Measurements from ENCODE around the gene SLC12A3.

The SLC12A3 gene

GRCh38 chr16:56855946-56856345, 9.1 kb upstream of the SLC12A3 start:
- no peaks in the 10 kb centered on the region for H3K79me2 ChIP-seq (ENCODE audit: low read length)
- TF ChIP-seq, protein P1, sequence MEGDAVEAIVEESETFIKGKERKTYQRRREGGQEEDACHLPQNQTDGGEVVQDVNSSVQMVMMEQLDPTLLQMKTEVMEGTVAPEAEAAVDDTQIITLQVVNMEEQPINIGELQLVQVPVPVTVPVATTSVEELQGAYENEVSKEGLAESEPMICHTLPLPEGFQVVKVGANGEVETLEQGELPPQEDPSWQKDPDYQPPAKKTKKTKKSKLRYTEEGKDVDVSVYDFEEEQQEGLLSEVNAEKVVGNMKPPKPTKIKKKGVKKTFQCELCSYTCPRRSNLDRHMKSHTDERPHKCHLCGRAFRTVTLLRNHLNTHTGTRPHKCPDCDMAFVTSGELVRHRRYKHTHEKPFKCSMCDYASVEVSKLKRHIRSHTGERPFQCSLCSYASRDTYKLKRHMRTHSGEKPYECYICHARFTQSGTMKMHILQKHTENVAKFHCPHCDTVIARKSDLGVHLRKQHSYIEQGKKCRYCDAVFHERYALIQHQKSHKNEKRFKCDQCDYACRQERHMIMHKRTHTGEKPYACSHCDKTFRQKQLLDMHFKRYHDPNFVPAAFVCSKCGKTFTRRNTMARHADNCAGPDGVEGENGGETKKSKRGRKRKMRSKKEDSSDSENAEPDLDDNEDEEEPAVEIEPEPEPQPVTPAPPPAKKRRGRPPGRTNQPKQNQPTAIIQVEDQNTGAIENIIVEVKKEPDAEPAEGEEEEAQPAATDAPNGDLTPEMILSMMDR (IDR thresholded peaks at IDR 0.05; ENCODE audit: low read depth, low read length): no peak
- TF ChIP-seq EZH2phosphoT487 (IDR thresholded peaks at IDR 0.05; ENCODE audit: low read depth): no peak
- H2AFZ ChIP-seq (ENCODE audit: low read depth, low read length): no peak overlapping the region
- H3K9ac ChIP-seq (ENCODE audit: low read length): no peak overlapping the region
- no peaks in the 10 kb centered on the region for H3K36me3 ChIP-seq (replicated peaks; ENCODE audit: low read depth, low read length)
- H3K9me3 ChIP-seq (ENCODE audit: insufficient read depth, low read length): no peaks in the 10 kb centered on the region
- H3K4me2 ChIP-seq (ENCODE audit: low read length): no peak overlapping the region
- H4K20me1 ChIP-seq (ENCODE audit: insufficient read depth, low read length): no peaks in the 10 kb centered on the region
- H3K27me3 ChIP-seq (ENCODE audit: low read depth, low read length): no peaks in the 10 kb centered on the region
- H3K27ac ChIP-seq (ENCODE audit: low read length): no peak overlapping the region
- no peak overlapping the region for H3K4me3 ChIP-seq (ENCODE audit: low read length)
- H3K4me1 ChIP-seq (ENCODE audit: low read length): peaks cover 45% of the 10 kb centered on the region

GRCh38 chr16:56856876-56857447, 8.0 kb upstream of the SLC12A3 start:
- H3K36me3 ChIP-seq (replicated peaks; ENCODE audit: low read depth, low read length): no peaks in the 10 kb centered on the region
- H3K4me3 ChIP-seq (ENCODE audit: low read length): no peak overlapping the region
- no peaks in the 10 kb centered on the region for H3K27me3 ChIP-seq (ENCODE audit: low read depth, low read length)
- TF ChIP-seq, protein P1 (IDR thresholded peaks at IDR 0.05; ENCODE audit: low read depth, low read length): no peak
- no peak for TF ChIP-seq EZH2phosphoT487 (IDR thresholded peaks at IDR 0.05; ENCODE audit: low read depth)
- H3K4me1 ChIP-seq (ENCODE audit: low read length): peaks cover 55% of the 10 kb centered on the region
- H3K9me3 ChIP-seq (ENCODE audit: insufficient read depth, low read length): no peaks in the 10 kb centered on the region
- no peaks in the 10 kb centered on the region for H4K20me1 ChIP-seq (ENCODE audit: insufficient read depth, low read length)
- no peak overlapping the region for H3K4me2 ChIP-seq (ENCODE audit: low read length)
- H3K79me2 ChIP-seq (ENCODE audit: low read length): no peaks in the 10 kb centered on the region
- H2AFZ ChIP-seq (ENCODE audit: low read depth, low read length): no peak overlapping the region
- no peak overlapping the region for H3K27ac ChIP-seq (ENCODE audit: low read length)
- no peak overlapping the region for H3K9ac ChIP-seq (ENCODE audit: low read length)

DNA sequence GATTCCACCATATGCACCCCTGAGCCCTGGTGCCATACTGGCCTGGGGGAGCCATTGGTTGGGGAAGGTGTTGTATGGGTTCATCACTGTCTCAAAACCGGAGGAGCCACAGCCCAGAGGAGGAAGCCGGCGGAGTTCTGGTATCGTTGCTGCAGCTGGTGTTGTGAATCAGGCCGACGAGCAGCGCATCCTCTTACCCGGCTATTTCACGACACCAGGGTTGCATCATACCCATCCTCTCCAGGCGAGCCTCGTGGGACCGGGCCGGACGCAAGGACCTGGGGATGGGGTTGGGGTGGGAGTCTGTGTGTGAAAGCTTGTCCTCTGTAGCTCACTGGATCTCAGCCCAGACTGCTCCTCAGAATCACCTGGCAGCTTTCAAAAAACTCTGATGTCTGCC, 6.6 kb upstream of the SLC12A3 start:
- H3K4me2 ChIP-seq (ENCODE audit: low read length): peak overlapping the region; percentile 63
- H3K27me3 ChIP-seq (ENCODE audit: low read depth, low read length): no peaks in the 10 kb centered on the region
- TF ChIP-seq, protein P1 (IDR thresholded peaks at IDR 0.05; ENCODE audit: low read depth, low read length): no peak
- peak overlapping the region; percentile 49; the same call in 1 of the 2 replicates for H3K9ac ChIP-seq (ENCODE audit: low read length)
- H3K4me3 ChIP-seq (ENCODE audit: low read length): peak overlapping the region; percentile 42
- H3K36me3 ChIP-seq (replicated peaks; ENCODE audit: low read depth, low read length): no peaks in the 10 kb centered on the region
- H3K79me2 ChIP-seq (ENCODE audit: low read length): no peaks in the 10 kb centered on the region
- peak overlapping the region; percentile 72 for H2AFZ ChIP-seq (ENCODE audit: low read depth, low read length)
- H3K4me1 ChIP-seq (ENCODE audit: low read length): peaks cover 60% of the 10 kb centered on the region
- no peaks in the 10 kb centered on the region for H4K20me1 ChIP-seq (ENCODE audit: insufficient read depth, low read length)
- no peaks in the 10 kb centered on the region for H3K9me3 ChIP-seq (ENCODE audit: insufficient read depth, low read length)
- peak overlapping the region; percentile 12; the same call in 1 of the 2 replicates for H3K27ac ChIP-seq (ENCODE audit: low read length)

GRCh38 chr16:56859636-56860035, 5.4 kb upstream of the SLC12A3 start:
- Histone ChIP-seq H3K79me2 (ENCODE audit: low read length) (no peaks in the 10 kb centered on the region), H3K4me1 (ENCODE audit: low read length) (peaks cover 60% of the 10 kb centered on the region), H3K4me3 (ENCODE audit: low read length) (peak overlapping the region; percentile 49), H4K20me1 (ENCODE audit: insufficient read depth, low read length) (no peaks in the 10 kb centered on the region), H3K9ac (ENCODE audit: low read length) (peak overlapping the region; percentile 59), H3K36me3 (replicated peaks; ENCODE audit: low read depth, low read length) (no peaks in the 10 kb centered on the region), H3K27me3 (ENCODE audit: low read depth, low read length) (no peaks in the 10 kb centered on the region), H3K4me2 (ENCODE audit: low read length) (peak overlapping the region; percentile 75), H2AFZ (ENCODE audit: low read depth, low read length) (no peak overlapping the region), H3K9me3 (ENCODE audit: insufficient read depth, low read length) (no peaks in the 10 kb centered on the region), H3K27ac (ENCODE audit: low read length) (peak overlapping the region; percentile 90)
- TF ChIP-seq, protein P1 (IDR thresholded peaks at IDR 0.05; ENCODE audit: low read depth, low read length): no peak
- TF ChIP-seq EZH2phosphoT487 (IDR thresholded peaks at IDR 0.05; ENCODE audit: low read depth): no peak
